SU-DHL-6 (cell line): ENCODE results near the gene VARS1.

Source experiments
- H2AFZ ChIP-seq: fragments of 200-600 bp; sonication (generic); 2 replicates; pipeline ENCODE4 v1.6.1; 2014; ENCODE audit warnings: low read depth, mild to moderate bottlenecking, moderate library complexity, mixed read lengths, antibody characterized with exemption, low read length; ENCODE audit not compliant: severe bottlenecking
- H3F3A ChIP-seq: fragments of 200-600 bp; shearing (Covaris generic); 2 replicates; pipeline ENCODE4 v1.6.0; 2016; ENCODE audit warnings: antibody characterized with exemption, mild to moderate bottlenecking; ENCODE audit not compliant: insufficient read depth
- H3K27ac ChIP-seq: fragments of 200-600 bp; sonication (generic); 2 replicates; pipeline ENCODE4 v1.5.1; 2016; ENCODE audit warnings: low read depth, mild to moderate bottlenecking, low read length, moderate library complexity, mixed read lengths
- H3K27me3 ChIP-seq: fragments of 200-600 bp; sonication (generic), shearing (Covaris generic); 2 replicates; pipeline ENCODE4 v1.6.0; 2014; ENCODE audit warnings: mild to moderate bottlenecking, low read length
- H3K36me3 ChIP-seq: fragments of 200-600 bp; sonication (generic); 2 replicates; pipeline ENCODE4 v1.6.1; 2014; ENCODE audit warnings: mild to moderate bottlenecking, low read length, mixed read lengths
- H3K4me2 ChIP-seq: fragments of 300-600, 200-600 bp; shearing (Covaris generic), sonication (generic); 2 replicates; pipeline ENCODE4 v1.6.0; 2014; ENCODE audit warnings: low read length, low read depth, mild to moderate bottlenecking; ENCODE audit not compliant: poor library complexity, severe bottlenecking
- H3K4me3 ChIP-seq: fragments of 200-600 bp; sonication (generic); 2 replicates; pipeline ENCODE4 v1.5.1; 2014; ENCODE audit warnings: antibody characterized with exemption, low read length, mild to moderate bottlenecking, mixed read lengths; ENCODE audit not compliant: insufficient read depth, poor library complexity, severe bottlenecking
- H3K79me2 ChIP-seq: fragments of 200-600 bp; sonication (generic); 2 replicates; pipeline ENCODE4 v1.6.1; 2014; ENCODE audit warnings: mild to moderate bottlenecking, low read length, moderate library complexity; ENCODE audit not compliant: insufficient read depth
- H3K9ac ChIP-seq: fragments of 200-600 bp; sonication (generic); 2 replicates; pipeline ENCODE4 v1.7.0; 2014; ENCODE audit warnings: mild to moderate bottlenecking, low read length
- H3K9me2 ChIP-seq: fragments of 200-600 bp; sonication (generic); replicated peaks from 2 replicates; pipeline ENCODE4 v1.6.1; 2014; ENCODE audit warnings: low read length; ENCODE audit not compliant: insufficient read depth
- H3K9me3 ChIP-seq: fragments of 200-600 bp; sonication (generic); 2 replicates; pipeline ENCODE4 v1.6.1; 2014; ENCODE audit warnings: low read length, mixed read lengths; ENCODE audit not compliant: insufficient read depth
- H4K20me1 ChIP-seq: fragments of 200-600 bp; sonication (generic); 2 replicates; pipeline ENCODE4 v1.6.1; 2014; ENCODE audit warnings: low read depth, mild to moderate bottlenecking, antibody characterized with exemption, low read length, moderate library complexity, mixed read lengths
- CTCF ChIP-seq: fragments of 200-600 bp; sonication (generic); IDR thresholded peaks from one replicate; pipeline ENCODE4 v1.5.1; 2017; ENCODE audit warnings: antibody characterized with exemption, mild to moderate bottlenecking, low read length, moderate library complexity; ENCODE audit not compliant: insufficient read depth, poor library complexity, severe bottlenecking
- EZH2phosphoT487 ChIP-seq: fragments of 200-600 bp; sonication (generic), shearing (Covaris generic); conservative IDR thresholded peaks from 2 replicates; pipeline ENCODE4 v1.6.1; 2018; ENCODE audit warnings: mild to moderate bottlenecking, antibody characterized with exemption, low read length, moderate library complexity, mixed read lengths

VARS1 gene

GRCh38 chr6:31831350-31832215, 36.0 kb upstream of the VARS1 start:
- H4K20me1 ChIP-seq: peaks cover 4% of the 10 kb centered on the region
- peaks cover 14% of the 10 kb centered on the region for H3K36me3 ChIP-seq
- no peaks in the 10 kb centered on the region for H3K9me3 ChIP-seq
- H3K4me2 ChIP-seq: peak overlapping the region; percentile 88
- no peak for TF ChIP-seq CTCF
- no peak for TF ChIP-seq EZH2phosphoT487
- peak overlapping the region; percentile 53 for H3K9ac ChIP-seq
- H3K27ac ChIP-seq: peak overlapping the region; percentile 90
- H3F3A ChIP-seq: peaks cover 62% of the 10 kb centered on the region
- H3K27me3 ChIP-seq: no peaks in the 10 kb centered on the region
- H2AFZ ChIP-seq: no peak overlapping the region
- H3K4me3 ChIP-seq: peak overlapping the region; percentile 56
- H3K79me2 ChIP-seq: peaks cover 43% of the 10 kb centered on the region
- no peaks in the 10 kb centered on the region for H3K9me2 ChIP-seq

GRCh38 chr6:31830886-31831335, 35.4 kb upstream of the VARS1 start:
- no peaks in the 10 kb centered on the region for H3K9me3 ChIP-seq
- H3K4me3 ChIP-seq: peak overlapping the region; percentile 56
- H3K4me2 ChIP-seq: peak overlapping the region; percentile 88
- no peaks in the 10 kb centered on the region for H3K9me2 ChIP-seq
- H3K27me3 ChIP-seq: no peaks in the 10 kb centered on the region
- TF ChIP-seq CTCF (no peak), EZH2phosphoT487 (no peak)
- H3K27ac ChIP-seq: peak overlapping the region; percentile 90
- H2AFZ ChIP-seq: peak overlapping the region; percentile 16
- no peaks in the 10 kb centered on the region; the same call in 1 of the 2 replicates for H4K20me1 ChIP-seq
- peaks cover 37% of the 10 kb centered on the region for H3K79me2 ChIP-seq
- H3K36me3 ChIP-seq: peaks cover 8% of the 10 kb centered on the region
- H3F3A ChIP-seq: peaks cover 56% of the 10 kb centered on the region
- H3K9ac ChIP-seq: peak overlapping the region; percentile 53

- Histone ChIP-seq H3K4me3 (peak overlapping the region; percentile 56), H3K9me3 (no peaks in the 10 kb centered on the region), H3K36me3 (no peaks in the 10 kb centered on the region), H3F3A (peaks cover 44% of the 10 kb centered on the region), H3K9me2 (no peaks in the 10 kb centered on the region), H3K4me2 (peak overlapping the region; percentile 88), H3K79me2 (peaks cover 25% of the 10 kb centered on the region), H3K27me3 (no peaks in the 10 kb centered on the region), H2AFZ (peak overlapping the region; percentile 16), H4K20me1 (no peaks in the 10 kb centered on the region), H3K27ac (peak overlapping the region; percentile 90), H3K9ac (peak overlapping the region; percentile 53)
- TF ChIP-seq EZH2phosphoT487 (no peak), CTCF (peak; percentile 68)
Observed at GRCh38 chr6:31829633-31830283, 34.2 kb upstream of the VARS1 start.
